ENCODE data around the gene OPA1. TPM values are rescaled to one million over a fixed set of nuclear protein-coding genes. Genes with fewer than 3 reads are reported as not detected.

The OPA1 gene
- total and polyA plus RNA-seq, 2 experiments from 2014 or later: 24.9 to 89.9 TPM

- H3K9me3 Mint-ChIP-seq: no peaks in the 10 kb centered on the region
- Histone ChIP-seq H3K27ac (ENCODE audit: low read depth) (no peak overlapping the region), H3K4me3 (no peak overlapping the region), H3K36me3 (ENCODE audit: insufficient read depth) (no peaks in the 10 kb centered on the region), H3K9me2 (ENCODE audit: insufficient read depth) (no peaks in the 10 kb centered on the region), H4K20me1 (replicated peaks; ENCODE audit: insufficient read depth) (no peaks in the 10 kb centered on the region), H3K4me2 (no peak overlapping the region), H2AFZ (no peak overlapping the region), H3F3A (replicated peaks; ENCODE audit: low read depth) (no peaks in the 10 kb centered on the region), H3K79me2 (replicated peaks; ENCODE audit: insufficient read depth) (no peaks in the 10 kb centered on the region), H3K27me3 (ENCODE audit: insufficient read depth) (no peaks in the 10 kb centered on the region), H3K4me1 (ENCODE audit: insufficient read depth) (no peaks in the 10 kb centered on the region)
- H3K36me3 Mint-ChIP-seq (ENCODE audit: low read depth): no peaks in the 10 kb centered on the region
- peaks cover 3% of the 10 kb centered on the region for H3K27me3 Mint-ChIP-seq (ENCODE audit: insufficient read depth, low read depth, poor library complexity)
- TF ChIP-seq NANOG (IDR thresholded peaks at IDR 0.05; ENCODE audit: borderline replicate concordance): no peak
- TF ChIP-seq ZNF462 (CRISPR knock-in tag; IDR thresholded peaks at IDR 0.05): no peak
- TF ChIP-seq ZNF114 (CRISPR knock-in tag; IDR thresholded peaks at IDR 0.05): no peak
- peak; percentile 35 to 74 for TF ChIP-seq CTCF (conservative IDR thresholded peaks at IDR 0.05; ENCODE audit: low read depth in 2 of 2)
- H3K4me1 Mint-ChIP-seq: peaks cover 19% of the 10 kb centered on the region
- ATAC-seq: peak; percentile 92
- H3K4me3 Mint-ChIP-seq: no peak overlapping the region
- peak; percentile 54 for DNase-seq (ENCODE audit: low spot score)
- H3K27ac Mint-ChIP-seq: 0 out of 2 replicates have a peak overlapping the region, but pooled peaks have one; percentile 10
These were observed 111.4 kb downstream of the OPA1 start for GRCh38 chr3:193704431-193704830.

All from GM23338 (cell line).